Measurements from ENCODE around the gene OBI1. TPM values are rescaled to one million over a fixed set of nuclear protein-coding genes. Genes with fewer than 3 reads are reported as not detected.

The OBI1 gene
- total and polyA plus RNA-seq, 2 donors (not counting 1 experiment from before 2014, with no cell fraction given) = 3.1 to 15.4 TPM

- WGBS (ENCODE audit: insufficient coverage) = 100% methylated on average over 1 of the region's 4 CpGs
- H3K27ac Mint-ChIP-seq = no peak overlapping the region
- no peak for DNase-seq
Observed at GRCh38 chr13:78632996-78633395, 26.0 kb downstream of the OBI1 start.

GRCh38 chr13:78631077-78631476 is 27.9 kb downstream of the OBI1 start:
- CTCF ChIA-PET = no interaction called here
- no CpG with 5 or more reads among the region's 1 CpG for WGBS (ENCODE audit: insufficient coverage)

More at GRCh38 chr13:78632996-78633395, 26.0 kb downstream of the OBI1 start:
- Histone ChIP-seq H3K4me3 (ENCODE audit: control extremely low read depth in 1 of 5, extremely low read depth in 1 of 5, insufficient read depth in 1 of 5, low read depth in 2 of 5, low read length in 4 of 5) (no peak overlapping the region), H4K20me1 (ENCODE audit: control insufficient read depth, insufficient read depth, low read length, poor library complexity, severe bottlenecking) (no peaks in the 10 kb centered on the region), H3K79me2 (ENCODE audit: control insufficient read depth, insufficient read depth, low read length) (peaks cover 5% of the 10 kb centered on the region), H3K9me3 (ENCODE audit: control extremely low read depth in 1 of 3, control insufficient read depth in 2 of 3, insufficient read depth in 1 of 3, low read length in 2 of 3) (no peaks in the 10 kb centered on the region), H2AFZ (ENCODE audit: insufficient read depth, low read depth, low read length, poor library complexity, severe bottlenecking) (no peak overlapping the region), H3K27me3 (replicated peaks in 1 of 4; ENCODE audit: control extremely low read depth in 1 of 4, control insufficient read depth in 3 of 4, insufficient read depth in 4 of 4, low read length in 3 of 4) (no peaks in the 10 kb centered on the region), H3K4me1 (ENCODE audit: control insufficient read depth in 2 of 2, insufficient read depth in 2 of 2, low read length in 2 of 2) (no peaks in the 10 kb centered on the region), H3K27ac (ENCODE audit: low read length in 2 of 2) (no peak overlapping the region), H3K4me2 (replicated peaks; ENCODE audit: low read depth, low read length, poor library complexity, severe bottlenecking) (no peak overlapping the region), H3K36me3 (replicated peaks in 1 of 2; ENCODE audit: control extremely low read depth in 1 of 2, control insufficient read depth in 1 of 2, extremely low read depth in 1 of 2, insufficient read depth in 2 of 2, low read length in 1 of 2) (peaks cover 9 to 54% of the 10 kb centered on the region in 2 experiments), H3K9ac (ENCODE audit: low read length) (no peak overlapping the region)
- ChIA-PET POLR2A (no interaction called here), CTCF (interaction anchor here (0.6 to 0.7 kb wide), 2 partner anchors 24 to 358 kb away, joined by 3 read pairs; no protein-coding TSS in a partner anchor)
- H3K27me3 Mint-ChIP-seq = no peaks in the 10 kb centered on the region
- H3K4me3 Mint-ChIP-seq = no peak overlapping the region
- H3K9me3 Mint-ChIP-seq (ENCODE audit: insufficient read depth) = no peaks in the 10 kb centered on the region
- intact Hi-C loops (cut with micrococcal nuclease) = no loop called here
- H3K4me1 Mint-ChIP-seq = no peaks in the 10 kb centered on the region
- TF ChIP-seq CTCF (IDR thresholded peaks at IDR 0.05) = no peak
- TF ChIP-seq EZH2 (IDR thresholded peaks at IDR 0.05; ENCODE audit: borderline replicate concordance, insufficient read depth, low read depth, low read length, poor library complexity, severe bottlenecking) = no peak
- ATAC-seq (ENCODE audit: low read depth) = no peak

More at GRCh38 chr13:78631077-78631476, 27.9 kb downstream of the OBI1 start:
- POLR2A ChIA-PET = no interaction called here
- Histone ChIP-seq H3K9me3 (ENCODE audit: control extremely low read depth in 1 of 3, control insufficient read depth in 2 of 3, insufficient read depth in 1 of 3, low read length in 2 of 3) (no peaks in the 10 kb centered on the region), H2AFZ (ENCODE audit: insufficient read depth, low read depth, low read length, poor library complexity, severe bottlenecking) (no peak overlapping the region), H3K4me1 (ENCODE audit: control insufficient read depth in 2 of 2, insufficient read depth in 2 of 2, low read length in 2 of 2) (no peaks in the 10 kb centered on the region), H3K4me3 (ENCODE audit: control extremely low read depth in 1 of 5, extremely low read depth in 1 of 5, insufficient read depth in 1 of 5, low read depth in 2 of 5, low read length in 4 of 5) (no peak overlapping the region), H3K9ac (ENCODE audit: low read length) (no peak overlapping the region), H3K4me2 (replicated peaks; ENCODE audit: low read depth, low read length, poor library complexity, severe bottlenecking) (no peak overlapping the region), H3K36me3 (replicated peaks in 1 of 2; ENCODE audit: control extremely low read depth in 1 of 2, control insufficient read depth in 1 of 2, extremely low read depth in 1 of 2, insufficient read depth in 2 of 2, low read length in 1 of 2) (peaks cover 4 to 47% of the 10 kb centered on the region in 2 experiments), H4K20me1 (ENCODE audit: control insufficient read depth, insufficient read depth, low read length, poor library complexity, severe bottlenecking) (no peaks in the 10 kb centered on the region), H3K27ac (ENCODE audit: low read length in 2 of 2) (no peak overlapping the region), H3K27me3 (replicated peaks in 1 of 4; ENCODE audit: control extremely low read depth in 1 of 4, control insufficient read depth in 3 of 4, insufficient read depth in 4 of 4, low read length in 3 of 4) (no peaks in the 10 kb centered on the region), H3K79me2 (ENCODE audit: control insufficient read depth, insufficient read depth, low read length) (peaks cover 5% of the 10 kb centered on the region)
- H3K27ac Mint-ChIP-seq = no peak overlapping the region
- no peak for DNase-seq
- intact Hi-C loops (cut with micrococcal nuclease) = no loop called here
- H3K9me3 Mint-ChIP-seq (ENCODE audit: insufficient read depth) = no peaks in the 10 kb centered on the region
- no peak overlapping the region for H3K4me3 Mint-ChIP-seq
- TF ChIP-seq CTCF (IDR thresholded peaks at IDR 0.05) (no peak), EZH2 (IDR thresholded peaks at IDR 0.05; ENCODE audit: borderline replicate concordance, insufficient read depth, low read depth, low read length, poor library complexity, severe bottlenecking) (no peak)
- no peaks in the 10 kb centered on the region for H3K4me1 Mint-ChIP-seq
- ATAC-seq (ENCODE audit: low read depth) = no peak
- no peaks in the 10 kb centered on the region for H3K27me3 Mint-ChIP-seq

Measured in B cell (primary cell).